Activated naive CD8-positive, alpha-beta T cell treated with anti-CD3 and anti-CD28 coated beads, Interleukin-2, amount 50 U/mL, for 16 hours (primary cell): ENCODE data around the gene ZNF722.
"Not testable (repeated sequence)": the region's sequence is repeated elsewhere in the genome, so short reads cannot be mapped to it uniquely, and the experiment has no call there.

Source experiments
- DNase-seq: peaks from one replicate; pipeline ENCODE4 v3.0.0-alpha.2; 2020; ENCODE audit warnings: low read depth, low spot score

The ZNF722 gene

GRCh38 chr7:63998549-63998948 lies at the start of gene ZNF722:
Gene ZNF722 (plus strand): TSS chr7:63998849. CDS start chr7:63998962, 113 bp downstream.
- DNase-seq: no peak

GRCh38 chr7:63953181-63953580 lies 45.5 kb upstream of the ZNF722 start:
- no peak for DNase-seq

GRCh38 chr7:63968629-63969028 lies 30.0 kb upstream of the ZNF722 start:
- no peak for DNase-seq

DNA sequence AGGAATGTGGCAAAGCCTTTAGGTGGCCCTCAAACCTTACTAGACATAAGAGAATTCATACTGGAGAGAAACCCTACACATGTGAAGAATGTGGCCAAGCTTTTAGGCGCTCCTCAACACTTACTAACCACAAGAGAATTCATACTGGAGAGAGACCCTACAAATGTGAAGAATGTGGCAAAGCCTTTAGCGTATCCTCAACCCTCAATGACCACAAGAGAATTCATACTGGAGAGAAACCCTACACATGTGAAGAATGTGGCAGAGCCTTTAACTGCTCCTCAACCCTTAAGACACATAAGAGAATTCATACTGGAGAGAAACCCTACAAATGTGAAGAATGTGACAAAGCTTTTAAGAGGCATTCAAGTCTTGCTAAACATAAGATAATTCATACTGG lies 16.8 kb downstream of the ZNF722 start:
- DNase-seq: not testable (repeated sequence)

GRCh38 chr7:64035388-64035787 lies 36.7 kb downstream of the ZNF722 start:
- DNase-seq: no peak

- DNase-seq: no peak
Measured at GRCh38 chr7:64037095-64037494, 38.4 kb downstream of the ZNF722 start.

DNA sequence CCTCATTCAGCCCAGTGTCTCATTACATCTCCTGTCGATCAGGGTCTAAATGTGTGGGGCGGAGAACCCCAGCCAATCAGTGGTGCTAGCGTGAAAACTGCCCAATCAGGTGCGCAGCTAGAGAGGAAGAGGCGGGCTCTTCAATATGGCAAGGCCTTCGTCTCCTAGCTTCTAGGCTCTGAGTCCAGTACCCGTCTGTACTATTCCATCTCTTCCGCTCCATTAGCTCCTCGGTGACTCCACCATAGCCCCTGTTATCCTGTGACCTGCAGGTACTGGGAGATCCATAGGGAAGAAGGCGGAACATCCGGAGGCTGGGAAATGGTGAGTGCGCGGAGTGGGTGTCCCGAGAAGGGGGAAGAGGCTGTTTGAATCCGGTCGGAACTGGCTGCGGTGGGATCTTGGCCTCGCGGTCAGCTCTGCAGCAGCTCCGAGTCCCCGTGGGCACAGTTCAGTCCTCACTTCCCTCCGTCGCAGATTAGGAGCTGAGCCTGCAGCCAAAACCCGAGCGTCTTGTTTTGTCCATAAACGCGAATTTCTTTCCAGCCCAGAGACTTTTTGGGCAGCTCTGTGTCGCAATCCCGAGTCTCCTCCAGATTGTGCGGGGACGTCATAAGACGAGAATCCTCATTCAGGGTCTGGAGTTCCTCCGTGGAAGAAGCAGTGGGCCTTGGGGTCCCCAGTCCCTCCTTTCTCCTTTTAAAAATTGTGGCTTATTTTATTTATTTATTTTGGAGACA lies 46.8 kb downstream of the ZNF722 start, which contains the start of gene ZNF727:
TSS of gene ZNF727 (plus strand) at position 134 of the 740 bp plus-strand sequence. CDS start at position 322, 188 bp downstream.
- DNase-seq: no peak

- DNase-seq: no peak
Measured at GRCh38 chr7:64046041-64046389, 47.4 kb downstream of the ZNF722 start.
